IPS DF 6.9 (cell line): Measurements from ENCODE around the gene DOP1A.

Source experiments
- DNase-seq: peaks from one replicate; pipeline ENCODE4 v3.0.0-alpha.2; 2013; ENCODE audit warnings: low read depth, low spot score
- H3K27ac ChIP-seq: one replicate; pipeline ENCODE4 v1.5.1; 2013; ENCODE audit warnings: low read length, control low read depth
- H3K27me3 ChIP-seq: 2 replicates; pipeline ENCODE4 v1.6.1; 2013; ENCODE audit warnings: mild to moderate bottlenecking, low read length; ENCODE audit not compliant: control insufficient read depth, insufficient read depth
- H3K36me3 ChIP-seq: 2 replicates; pipeline ENCODE4 v1.6.1; 2013; ENCODE audit warnings: low read length; ENCODE audit not compliant: control insufficient read depth, insufficient read depth
- H3K4me1 ChIP-seq: 2 replicates; pipeline ENCODE4 v1.6.1; 2013; ENCODE audit warnings: low read length; ENCODE audit not compliant: control insufficient read depth, insufficient read depth
- H3K4me3 ChIP-seq: 2 replicates; pipeline ENCODE4 v1.5.1; 2013; ENCODE audit warnings: mild to moderate bottlenecking, low read length
- H3K9me3 ChIP-seq: 2 replicates; pipeline ENCODE4 v1.6.1; 2013; ENCODE audit warnings: low read length, inconsistent platforms; ENCODE audit not compliant: control insufficient read depth, insufficient read depth
- whole genome bisulfite sequencing: extraction: QIAGEN DNeasy Blood & Tissue Kit; methylation state at CpG from one replicate; pipeline ENCODE4 v1.1.7; 2013; ENCODE audit warnings: mixed read lengths, missing lambda C conversion rate; ENCODE audit not compliant: insufficient read length, insufficient coverage; 5-methylcytosine and 5-hydroxymethylcytosine counted together

The DOP1A gene

DNA sequence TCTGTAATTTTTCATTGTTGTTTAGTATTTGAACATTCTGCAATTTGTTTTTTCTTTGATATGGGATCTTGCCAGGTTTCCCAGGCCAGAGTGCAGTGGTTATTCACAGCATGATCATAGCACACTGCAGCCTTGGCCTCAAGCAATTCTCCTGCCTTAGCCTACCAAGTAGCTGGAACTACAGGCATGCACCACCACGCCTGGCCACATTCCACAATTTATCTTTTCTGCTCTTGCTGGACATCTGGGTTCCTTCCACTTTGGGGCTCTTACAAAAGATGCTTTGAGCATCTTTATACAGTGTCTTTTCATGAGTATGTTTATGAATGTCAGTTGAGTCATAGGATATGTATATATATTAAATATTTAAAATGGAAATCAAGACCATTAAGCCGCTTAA lies 83.6 kb downstream of the DOP1A start:
- WGBS: no CpG with 5 or more reads among the region's 2 CpGs
- DNase-seq: no peak
- no peaks in the 10 kb centered on the region for H3K4me1 ChIP-seq
- H3K27ac ChIP-seq: no peak overlapping the region
- H3K27me3 ChIP-seq: no peaks in the 10 kb centered on the region
- H3K36me3 ChIP-seq: no peaks in the 10 kb centered on the region; the same call in 1 of the 2 replicates
- no peaks in the 10 kb centered on the region for H3K9me3 ChIP-seq
- no peak overlapping the region for H3K4me3 ChIP-seq

DNA sequence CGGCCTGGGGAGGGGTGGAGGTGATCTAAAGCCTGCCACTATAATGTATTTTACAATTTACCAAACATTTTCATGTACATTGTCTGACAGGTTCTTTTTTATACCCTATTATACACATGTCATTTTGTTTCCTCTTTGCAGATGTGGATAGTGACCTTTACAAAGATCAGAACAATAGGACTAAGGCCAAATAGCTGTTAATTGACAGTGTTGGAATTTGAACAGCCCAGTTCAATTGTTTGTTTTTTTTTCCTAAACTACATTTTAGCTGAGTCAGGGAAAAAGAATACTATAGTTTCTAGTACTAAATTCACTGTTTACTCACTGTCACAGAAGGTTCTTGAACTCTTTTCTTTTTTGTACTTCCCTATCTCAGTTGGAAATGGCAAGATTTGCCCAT lies 85.4 kb downstream of the DOP1A start:
- no peak for DNase-seq
- Histone ChIP-seq H3K36me3 (no peaks in the 10 kb centered on the region; the same call in 1 of the 2 replicates), H3K4me3 (no peak overlapping the region), H3K27me3 (no peaks in the 10 kb centered on the region), H3K4me1 (no peaks in the 10 kb centered on the region), H3K9me3 (no peaks in the 10 kb centered on the region), H3K27ac (no peak overlapping the region)
- WGBS: no CpG with 5 or more reads among the region's 1 CpG

DNA sequence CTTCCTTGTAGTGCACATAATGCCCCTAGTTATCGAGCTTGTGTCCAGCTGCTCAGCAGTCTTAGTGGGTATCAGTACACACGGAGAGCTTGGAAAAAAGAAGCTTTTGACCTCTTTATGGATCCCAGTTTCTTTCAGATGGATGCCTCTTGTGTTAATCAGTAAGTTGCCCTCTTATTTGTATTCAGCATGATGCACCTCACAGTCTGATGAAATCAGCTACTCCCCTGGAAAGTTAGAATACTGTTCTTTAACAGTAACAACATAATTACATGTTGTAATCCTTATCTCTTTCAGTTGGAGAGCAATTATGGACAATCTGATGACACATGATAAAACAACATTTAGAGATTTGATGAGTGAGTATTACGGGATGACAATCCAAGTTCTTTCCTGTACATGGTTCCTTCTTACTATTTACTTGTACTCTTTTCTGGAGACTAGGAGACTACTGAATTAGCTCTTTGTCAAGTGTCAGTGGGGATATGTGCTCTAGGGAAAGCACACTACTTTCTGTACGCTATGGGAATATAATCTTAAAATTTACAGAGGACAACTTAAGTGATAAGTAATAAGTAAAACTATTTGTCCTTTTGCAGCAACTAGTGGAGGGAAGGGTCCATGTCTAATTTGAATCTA lies 86.5 kb downstream of the DOP1A start:
- H3K36me3 ChIP-seq: no peaks in the 10 kb centered on the region; the same call in 1 of the 2 replicates
- H3K27ac ChIP-seq: no peak overlapping the region
- H3K4me3 ChIP-seq: no peak overlapping the region
- H3K27me3 ChIP-seq: no peaks in the 10 kb centered on the region
- no peak for DNase-seq
- no peaks in the 10 kb centered on the region for H3K9me3 ChIP-seq
- no CpG with 5 or more reads among the region's 4 CpGs for WGBS
- no peaks in the 10 kb centered on the region for H3K4me1 ChIP-seq

DNA sequence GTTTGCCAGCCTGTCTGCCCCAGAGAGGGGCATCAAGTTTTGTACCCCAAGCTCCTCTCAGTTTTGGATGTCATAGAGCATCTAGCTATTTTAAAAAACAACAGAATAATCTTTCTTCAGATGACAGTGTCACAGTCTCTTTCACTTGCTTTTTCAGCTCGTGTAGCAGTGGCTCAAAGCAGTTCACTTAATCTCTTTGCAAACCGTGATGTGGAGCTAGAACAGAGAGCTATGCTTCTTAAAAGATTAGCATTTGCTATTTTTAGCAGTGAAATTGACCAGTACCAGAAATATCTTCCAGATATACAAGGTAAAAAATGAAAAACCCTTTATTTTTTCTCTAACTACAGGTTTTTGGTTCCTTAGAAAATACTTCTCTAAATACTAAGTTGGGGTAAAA lies 88.3 kb downstream of the DOP1A start:
- Histone ChIP-seq H3K4me3 (no peak overlapping the region), H3K4me1 (no peaks in the 10 kb centered on the region), H3K36me3 (no peaks in the 10 kb centered on the region; the same call in 1 of the 2 replicates), H3K9me3 (no peaks in the 10 kb centered on the region), H3K27me3 (no peaks in the 10 kb centered on the region), H3K27ac (no peak overlapping the region)
- DNase-seq: no peak
- no CpG with 5 or more reads among the region's 2 CpGs for WGBS

DNA sequence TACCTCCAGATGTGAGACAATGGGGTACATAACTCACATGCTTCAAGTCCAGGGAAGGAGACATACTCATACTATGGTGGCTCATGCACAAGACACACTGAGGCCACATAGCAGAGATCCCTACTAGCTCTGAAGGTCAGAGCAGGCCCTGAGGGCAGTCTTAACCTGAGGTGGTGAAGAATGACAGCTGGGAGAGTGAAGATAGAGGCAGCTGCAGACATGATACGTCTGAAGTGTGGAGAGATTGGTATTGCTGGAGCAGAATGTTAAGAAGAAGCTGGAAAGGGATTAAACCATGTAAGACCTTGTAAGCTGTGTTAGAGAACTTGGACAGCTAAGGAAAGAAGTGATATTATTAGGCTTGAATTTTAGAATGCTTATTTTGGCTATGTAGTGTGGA lies 92.7 kb downstream of the DOP1A start:
- no CpG with 5 or more reads among the region's 1 CpG for WGBS
- no peaks in the 10 kb centered on the region for H3K27me3 ChIP-seq
- no peak overlapping the region for H3K27ac ChIP-seq
- no peaks in the 10 kb centered on the region; the same call in 1 of the 2 replicates for H3K36me3 ChIP-seq
- no peaks in the 10 kb centered on the region for H3K4me1 ChIP-seq
- DNase-seq: no peak
- no peaks in the 10 kb centered on the region for H3K9me3 ChIP-seq
- H3K4me3 ChIP-seq: no peak overlapping the region

DNA sequence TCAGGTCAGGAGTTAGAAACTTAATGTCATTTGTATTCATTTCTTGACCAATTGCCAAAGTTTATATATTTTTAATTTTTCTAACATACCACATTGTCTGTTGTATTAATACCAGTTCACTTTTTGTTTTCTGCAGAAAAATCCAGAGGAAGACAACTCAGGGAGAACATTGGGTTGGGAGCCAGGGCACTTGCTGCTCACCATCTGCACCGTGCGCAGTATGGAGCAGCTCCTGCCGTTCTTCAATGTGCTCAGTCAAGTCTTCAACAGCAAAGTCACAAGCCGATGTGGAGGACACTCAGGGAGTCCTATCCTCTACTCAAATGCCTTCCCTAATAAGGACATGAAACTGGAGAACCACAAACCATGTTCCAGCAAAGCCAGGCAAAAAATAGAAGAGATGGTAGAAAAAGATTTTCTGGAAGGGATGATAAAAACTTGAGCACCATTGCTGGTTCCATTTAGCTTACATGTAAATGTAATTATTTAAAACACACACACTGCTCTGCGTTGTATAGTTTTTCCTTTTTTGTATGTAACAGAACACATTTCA lies 100.3 kb downstream of the DOP1A start:
- no peaks in the 10 kb centered on the region for H3K27me3 ChIP-seq
- no peaks in the 10 kb centered on the region for H3K9me3 ChIP-seq
- H3K4me1 ChIP-seq: no peaks in the 10 kb centered on the region
- H3K4me3 ChIP-seq: no peak overlapping the region
- no peak for DNase-seq
- no CpG with 5 or more reads among the region's 5 CpGs for WGBS
- peaks cover 25% of the 10 kb centered on the region; the same call in 1 of the 2 replicates for H3K36me3 ChIP-seq
- no peak overlapping the region for H3K27ac ChIP-seq

DNA sequence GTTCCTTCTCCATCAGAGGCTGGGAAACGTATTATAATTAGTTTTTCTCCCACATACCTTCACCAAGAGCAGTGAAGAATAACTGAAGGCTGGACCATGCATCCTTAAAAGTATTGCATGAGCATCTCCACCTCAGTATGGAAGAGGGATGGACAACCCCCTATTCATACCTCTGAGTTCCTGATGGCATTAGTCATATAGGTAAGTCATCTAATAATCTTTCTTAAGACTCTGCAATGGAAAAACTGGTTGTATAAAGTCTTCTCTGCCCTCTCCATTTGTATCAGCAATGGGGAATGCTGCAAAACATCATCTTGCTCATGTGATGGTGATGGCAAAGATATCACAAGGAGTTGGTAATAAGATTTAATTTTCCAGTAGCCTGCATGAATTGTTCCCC lies 101.1 kb downstream of the DOP1A start:
- no peak for DNase-seq
- Histone ChIP-seq H3K9me3 (no peaks in the 10 kb centered on the region), H3K27me3 (no peaks in the 10 kb centered on the region), H3K36me3 (peaks cover 26% of the 10 kb centered on the region; the same call in 1 of the 2 replicates), H3K4me3 (no peak overlapping the region), H3K4me1 (no peaks in the 10 kb centered on the region), H3K27ac (no peak overlapping the region)
- no CpG with 5 or more reads among the region's 1 CpG for WGBS

DNA sequence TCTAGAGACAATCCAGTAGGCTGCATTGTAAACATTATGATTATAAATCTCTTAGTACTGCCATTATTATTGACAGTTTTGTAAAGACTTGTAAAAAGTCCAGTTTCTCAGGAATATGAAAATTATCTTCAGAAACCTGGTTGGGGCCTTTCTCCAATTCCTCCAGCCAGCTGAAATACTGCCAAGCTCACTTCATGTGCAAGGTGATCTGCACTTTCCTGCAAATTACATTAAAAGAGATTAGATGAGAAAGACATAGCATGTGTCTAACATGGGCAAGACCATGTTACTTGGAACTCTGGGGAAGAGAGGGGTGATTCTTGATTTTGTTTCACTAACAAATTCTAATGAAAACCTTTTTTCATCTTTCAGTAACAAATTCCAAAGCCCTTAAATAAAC lies 101.6 kb downstream of the DOP1A start:
- no peak overlapping the region for H3K4me3 ChIP-seq
- no peak overlapping the region for H3K27ac ChIP-seq
- peaks cover 27% of the 10 kb centered on the region; the same call in 1 of the 2 replicates for H3K36me3 ChIP-seq
- H3K4me1 ChIP-seq: no peaks in the 10 kb centered on the region
- no peaks in the 10 kb centered on the region for H3K9me3 ChIP-seq
- no peak for DNase-seq
- no peaks in the 10 kb centered on the region for H3K27me3 ChIP-seq

DNA sequence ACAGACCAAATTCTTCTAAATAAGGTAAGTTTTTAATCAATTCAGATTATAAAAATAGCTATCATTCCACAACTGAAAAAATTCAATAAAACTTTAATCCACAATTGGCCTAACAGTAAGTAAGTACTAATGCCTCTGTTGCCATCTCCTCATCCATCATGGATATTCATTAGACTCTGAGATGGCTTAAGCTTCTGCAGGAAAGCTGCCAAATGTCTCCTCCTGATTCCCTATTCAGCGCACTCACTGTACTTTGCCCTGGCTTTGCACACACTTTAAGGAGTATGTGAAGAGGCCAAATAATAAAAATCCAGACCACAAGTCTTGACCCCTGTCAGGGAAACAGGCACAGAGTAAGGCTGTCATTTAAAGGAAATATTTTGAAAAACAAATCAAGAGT lies 102.0 kb downstream of the DOP1A start:
- no peaks in the 10 kb centered on the region for H3K27me3 ChIP-seq
- no peak overlapping the region for H3K27ac ChIP-seq
- H3K9me3 ChIP-seq: no peaks in the 10 kb centered on the region
- H3K36me3 ChIP-seq: peaks cover 27% of the 10 kb centered on the region; the same call in 1 of the 2 replicates
- WGBS: no CpG with 5 or more reads among the region's 1 CpG
- H3K4me1 ChIP-seq: no peaks in the 10 kb centered on the region
- DNase-seq: no peak
- H3K4me3 ChIP-seq: no peak overlapping the region

DNA sequence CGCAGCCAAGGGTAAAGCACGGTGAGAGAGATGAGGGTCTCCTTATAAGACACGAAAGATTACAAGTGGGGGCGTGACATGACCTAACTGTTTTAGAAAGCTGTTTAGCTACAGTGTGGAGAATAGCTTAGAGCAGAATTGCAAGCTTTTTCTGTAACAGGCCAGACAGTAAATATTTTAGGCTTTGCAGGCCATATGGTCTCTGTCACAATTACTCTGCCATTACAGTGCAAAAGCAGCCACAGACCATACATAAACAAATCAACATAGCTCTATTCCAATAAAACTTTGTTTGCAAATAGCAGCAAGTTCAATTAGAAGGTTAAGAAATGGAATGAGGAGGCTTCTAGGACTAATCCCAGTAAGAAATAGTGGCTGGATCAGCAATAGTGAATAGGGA lies 108.8 kb downstream of the DOP1A start:
- Histone ChIP-seq H3K4me1 (no peaks in the 10 kb centered on the region), H3K27ac (no peak overlapping the region), H3K36me3 (peaks cover 16% of the 10 kb centered on the region; the same call in 1 of the 2 replicates), H3K27me3 (no peaks in the 10 kb centered on the region), H3K9me3 (no peaks in the 10 kb centered on the region), H3K4me3 (no peak overlapping the region)
- DNase-seq: no peak
- no CpG with 5 or more reads among the region's 4 CpGs for WGBS

DNA sequence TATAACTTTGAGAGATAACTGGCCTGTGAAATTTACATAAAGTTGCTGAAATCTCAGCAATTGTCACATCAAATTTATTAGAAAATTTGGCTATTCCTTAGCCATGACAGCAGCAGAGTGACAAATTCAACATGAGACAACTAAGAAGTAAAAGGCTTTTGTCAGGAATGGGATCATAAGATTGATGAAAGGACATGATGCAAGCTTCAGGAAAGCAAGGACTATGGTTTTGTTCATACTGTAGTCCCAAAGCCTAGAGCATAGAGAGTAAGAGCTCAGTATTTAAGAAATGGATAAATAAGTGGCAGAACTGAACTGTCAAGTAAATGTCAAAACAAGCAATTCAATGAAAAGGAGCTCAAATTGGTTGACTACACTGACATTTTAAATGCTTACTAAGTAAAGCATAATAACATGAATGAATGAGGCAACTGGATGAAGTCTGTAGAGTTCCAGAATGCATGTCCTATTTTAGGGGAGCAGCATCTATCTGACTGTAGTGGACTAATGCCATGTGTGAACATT lies 113.0 kb downstream of the DOP1A start:
- Histone ChIP-seq H3K27me3 (no peaks in the 10 kb centered on the region), H3K4me1 (no peaks in the 10 kb centered on the region), H3K36me3 (peaks cover 6% of the 10 kb centered on the region; the same call in 1 of the 2 replicates), H3K4me3 (no peak overlapping the region), H3K27ac (no peak overlapping the region), H3K9me3 (no peaks in the 10 kb centered on the region)
- DNase-seq: no peak
